ENCODE measurements around the gene DDI2. TPM values are rescaled to one million over a fixed set of nuclear protein-coding genes. Genes with fewer than 3 reads are reported as not detected.

DDI2 gene
- total RNA-seq = 13.3 and 19.1 TPM in 2 replicates

GRCh38 chr1:15617173-15618076 is at the start of gene DDI2:
TSS of gene DDI2 (plus strand) at chr1:15617458. CDS start at chr1:15617671, 213 bp downstream.

DNA sequence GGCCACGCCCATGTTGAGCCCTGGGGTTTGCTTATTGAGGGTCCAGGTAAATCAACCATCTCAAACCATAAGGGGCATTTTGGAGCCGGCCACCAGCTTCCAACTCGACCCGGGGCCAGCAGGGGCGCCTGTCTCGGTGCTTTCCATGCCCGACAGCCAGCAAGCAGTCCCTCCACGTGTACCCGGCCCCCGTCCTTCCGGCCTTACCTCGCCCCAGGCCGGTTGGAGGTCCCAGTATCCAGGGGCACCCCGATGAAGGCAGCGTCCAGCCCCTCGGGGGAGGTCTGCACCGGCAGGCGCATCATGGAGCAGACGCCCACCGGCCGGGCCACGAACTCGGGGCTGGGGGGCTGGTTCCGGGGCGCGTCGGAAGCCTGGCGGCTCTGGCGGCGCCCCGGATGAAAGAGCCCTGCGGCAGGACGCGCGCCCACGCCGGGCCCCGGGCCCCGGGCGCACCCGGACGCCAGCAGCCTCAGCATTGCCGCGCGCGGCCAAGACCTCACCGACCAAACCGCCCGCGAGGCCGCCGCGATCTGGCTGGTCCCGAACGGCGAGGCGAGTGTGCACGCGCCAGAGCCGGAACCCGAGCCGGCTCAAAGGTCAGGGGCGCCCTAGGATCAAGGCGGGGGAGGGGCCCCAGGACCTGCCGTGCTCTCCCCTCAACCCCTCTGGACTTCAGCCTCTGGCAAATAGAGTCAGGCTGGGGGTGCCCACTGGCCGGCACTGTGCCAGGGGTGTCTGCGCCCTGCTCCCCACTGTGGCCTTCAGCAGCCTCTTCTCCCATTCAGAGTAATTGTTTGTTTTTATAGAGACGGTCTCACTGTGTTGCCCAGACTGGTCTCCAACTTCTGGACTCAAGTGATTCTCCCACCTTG is 32.5 kb upstream of the DDI2 start, which contains the start of gene AGMAT:
Gene AGMAT, minus strand, starts transcription at position 563 of the 875 bp plus-strand sequence. Its CDS starts 84 bp downstream, at position 479.

DNA sequence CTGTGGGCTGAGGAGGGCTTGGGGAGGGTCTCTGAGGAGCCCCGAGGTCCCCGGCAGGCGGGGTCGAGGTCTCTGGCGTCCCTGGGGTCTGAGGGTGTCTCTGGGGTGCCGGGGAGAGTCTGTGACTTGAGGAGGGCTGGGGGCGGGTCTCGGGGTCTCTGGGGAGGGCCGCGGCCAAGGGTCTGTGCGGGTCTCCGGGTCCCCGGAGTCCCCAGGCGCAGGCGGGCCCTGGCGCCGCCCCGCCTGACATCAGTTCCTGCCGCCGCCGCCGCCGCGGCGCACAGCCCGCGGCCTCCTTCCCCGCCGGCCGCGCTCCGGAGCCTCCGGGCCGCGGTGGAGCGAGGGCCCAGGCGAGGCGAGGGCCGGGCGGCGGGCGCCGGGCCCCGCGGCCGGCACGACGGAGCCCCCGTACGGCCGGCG is 66.8 kb downstream of the DDI2 start, which contains the start of gene PLEKHM2:
Gene PLEKHM2, plus strand, starts transcription at position 279 of the 420 bp plus-strand sequence. CDS start 239 bp downstream, outside the sequence.

Other genes with a start within 250 kb of the DDI2 start
- 27.3 and 28.3 TPM in 2 replicates for gene EFHD2, start 207.6 kb upstream of the DDI2 start, total RNA-seq
- not detected in 2 replicates for gene CTRC, start 179.0 kb upstream of the DDI2 start, total RNA-seq
- gene CELA2A, start 160.7 kb upstream of the DDI2 start, total RNA-seq = not detected in 2 replicates
- gene CELA2B, start 141.4 kb upstream of the DDI2 start, total RNA-seq = not detected in 2 replicates
- 2.4 and 4.4 TPM in 2 replicates for gene CASP9, start 93.2 kb upstream of the DDI2 start, total RNA-seq
- gene DNAJC16, start 90.6 kb upstream of the DDI2 start, total RNA-seq = 10.9 and 11.6 TPM in 2 replicates
- 0.11 and 0.17 TPM in 2 replicates for gene AGMAT, start 32.4 kb upstream of the DDI2 start, total RNA-seq
- 40.6 and 51.8 TPM in 2 replicates for gene PLEKHM2, start 66.9 kb downstream of the DDI2 start, total RNA-seq
- gene SLC25A34, start 118.8 kb downstream of the DDI2 start, total RNA-seq = 0.22 and 0.34 TPM in 2 replicates
- not detected in 2 replicates for gene TMEM82, start 125.0 kb downstream of the DDI2 start, total RNA-seq
- 85.3 and 96.4 TPM in 2 replicates for gene FBLIM1, start 141.3 kb downstream of the DDI2 start, total RNA-seq
- gene UQCRHL, start 190.2 kb downstream of the DDI2 start, total RNA-seq = 4.8 and 6.6 TPM in 2 replicates
- gene SPEN, start 230.2 kb downstream of the DDI2 start, total RNA-seq = 15.6 and 20.5 TPM in 2 replicates

Measured in dermis lymphatic vessel endothelial cell (primary cell).